Mucosa of descending colon (tissue), 3 donors: ENCODE measurements around the gene PDSS1. TPM values are rescaled to one million over a fixed set of nuclear protein-coding genes. Genes with fewer than 3 reads are reported as not detected.
A peak's percentile ranks its signal among the peaks of the same experiment; 100 is the strongest.
"Not testable (repeated sequence)": the region's sequence is repeated elsewhere in the genome, so short reads cannot be mapped to it uniquely, and the experiment has no call there.

Source experiments
- ATAC-seq: fragments of 200-7000 bp; cut with Tn5 transposase; one replicate; pipeline ENCODE4 v1.9.1; 2020; ENCODE audit warnings: mild to moderate bottlenecking, moderate library complexity
- DNase-seq, 3 donors: peaks; one replicate each; pipeline ENCODE4 v3.0.0-alpha.2; 2020
- H3K36me3 ChIP-seq: fragments of 200-600 bp; one replicate; pipeline ENCODE4 v1.8.0; 2021; ENCODE audit warnings: low read depth, mild to moderate bottlenecking
- H3K4me1 ChIP-seq: fragments of 200-600 bp; one replicate; pipeline ENCODE4 v1.8.0; 2021; ENCODE audit warnings: low read depth, mild to moderate bottlenecking
- H3K4me3 ChIP-seq: fragments of 200-600 bp; one replicate; pipeline ENCODE4 v1.8.0; 2021; ENCODE audit warnings: mild to moderate bottlenecking
- H3K9me3 ChIP-seq: fragments of 200-600 bp; one replicate; pipeline ENCODE4 v1.8.0; 2021; ENCODE audit warnings: mild to moderate bottlenecking
- CTCF ChIP-seq: fragments of 200-600 bp; IDR thresholded peaks from one replicate; pipeline ENCODE4 v1.8.0; 2022; ENCODE audit warnings: antibody characterized with exemption, mild to moderate bottlenecking
- intact Hi-C, 2 donors: fragments of 100-400 bp; cut with DNase I in 1 of 2; cut with micrococcal nuclease in 1 of 2; formaldehyde crosslinking; loops; one replicate each; pipeline versions ENCODE4 v1.11.0 to v1.11.1; 2022; cut with DNase I, micrococcal nuclease
- total RNA-seq, 3 donors: library from RNA; stranded (reverse); fragmentation: NEBNext Ultra II Directional in 2 of 3; extraction: Animal tissue kit (Norgen Biotek cat#: 25700) in 2 of 3; gene quantifications; one replicate each; pipeline versions ENCODE4 v1.2.1 to v1.2.4, GENCODE V29; 2021 to 2023
- donor health status: DM: no; HTN: no; CAD: no; lungs with moderate emphysema.
- donor health status: DM: no; HTN: no; CAD: no.
- donor health status: DM: no; HTN: yes; CAD: no.

Gene PDSS1
- total RNA-seq, 3 donors from 2014 or later, result 16.0 to 27.9 (median 24.6) TPM

- intact Hi-C loops, result no loop called here
- ATAC-seq (no peak), DNase-seq (no peak)
- TF ChIP-seq CTCF, result no peak
- Histone ChIP-seq H3K4me3 (no peak overlapping the region), H3K36me3 (no peaks in the 10 kb centered on the region), H3K9me3 (no peaks in the 10 kb centered on the region), H3K4me1 (no peaks in the 10 kb centered on the region)
These were observed 14.6 kb upstream of the PDSS1 start for GRCh38 chr10:26682931-26683330.

GRCh38 chr10:26684667-26685264, 12.7 kb upstream of the PDSS1 start:
- DNase-seq (peak in 1 of 3 donors; percentile 31), ATAC-seq (peak; percentile 85)
- intact Hi-C loops, H3K9me3 ChIP-seq, H3K36me3 ChIP-seq, H3K4me3 ChIP-seq, H3K4me1 ChIP-seq: not testable (repeated sequence)

- no peak for TF ChIP-seq CTCF
- Histone ChIP-seq H3K9me3 (no peaks in the 10 kb centered on the region), H3K4me1 (no peaks in the 10 kb centered on the region), H3K36me3 (no peaks in the 10 kb centered on the region), H3K4me3 (no peak overlapping the region)
- intact Hi-C loops, result no loop called here
- ATAC-seq (no peak), DNase-seq (no peak)
These were observed 12.1 kb upstream of the PDSS1 start for GRCh38 chr10:26685441-26685840.

GRCh38 chr10:26689399-26689798, 8.1 kb upstream of the PDSS1 start:
- Histone ChIP-seq H3K4me3 (no peak overlapping the region), H3K9me3 (no peaks in the 10 kb centered on the region), H3K36me3 (no peaks in the 10 kb centered on the region), H3K4me1 (no peaks in the 10 kb centered on the region)
- DNase-seq (no peak), ATAC-seq (no peak)
- intact Hi-C loops, result no loop called here
- no peak for TF ChIP-seq CTCF

- H3K9me3 ChIP-seq, result no peaks in the 10 kb centered on the region
- DNase-seq (no peak), ATAC-seq (no peak)
- TF ChIP-seq CTCF, result no peak
- intact Hi-C loops, result no loop called here
- no peaks in the 10 kb centered on the region for H3K4me1 ChIP-seq
- no peak overlapping the region for H3K4me3 ChIP-seq
- H3K36me3 ChIP-seq, result no peaks in the 10 kb centered on the region
These were observed 6.6 kb upstream of the PDSS1 start for GRCh38 chr10:26690731-26691475.

- H3K4me3 ChIP-seq, ATAC-seq, H3K9me3 ChIP-seq, H3K36me3 ChIP-seq, intact Hi-C loops, DNase-seq: not testable (repeated sequence)
- H3K4me1 ChIP-seq, result peaks cover 18% of the 10 kb centered on the region
These were observed 3.0 kb upstream of the PDSS1 start for GRCh38 chr10:26694536-26694935.
